ENCODE data around the gene ARHGAP10. TPM values are rescaled to one million over a fixed set of nuclear protein-coding genes. Genes with fewer than 3 reads are reported as not detected.
A peak's percentile ranks its signal among the peaks of the same experiment; 100 is the strongest.

Gene ARHGAP10
- total and polyA plus RNA-seq, 10 of the 15 experiments (the other 5 are each of a cell fraction or from before 2014, with no cell fraction given), result 1.3 to 25.8 (median 17.2) TPM

- TF ChIP-seq SUZ12 (IDR thresholded peaks at IDR 0.05; ENCODE audit: unreplicated experiment), result no peak
- no peak for TF ChIP-seq SPI1 (IDR thresholded peaks at IDR 0.05; ENCODE audit: borderline replicate concordance, insufficient read depth, low read depth, low read length)
- no peak for TF ChIP-seq SMARCA5 (IDR thresholded peaks at IDR 0.05)
- no peak for TF ChIP-seq HDAC6 (IDR thresholded peaks at IDR 0.05; ENCODE audit: unreplicated experiment)
- peak; percentile 80; the same call in 1 of the 2 replicates for TF ChIP-seq CREM (IDR thresholded peaks at IDR 0.05; ENCODE audit: low read depth)
- TF ChIP-seq ZSCAN29 (IDR thresholded peaks at IDR 0.05), result no peak
- TF ChIP-seq GABPA (IDR thresholded peaks at IDR 0.05; ENCODE audit: low read depth), result no peak
- no peak for TF ChIP-seq ATF3 (IDR thresholded peaks at IDR 0.05; ENCODE audit: borderline replicate concordance, extremely low read depth, low read depth, low read length)
- no peak for TF ChIP-seq SP1 (IDR thresholded peaks at IDR 0.05; ENCODE audit: low read depth, low read length)
- TF ChIP-seq BMI1 (IDR thresholded peaks at IDR 0.05; ENCODE audit: borderline replicate concordance), result no peak
- no peak for TF ChIP-seq FOXK2 (IDR thresholded peaks at IDR 0.05)
- no peak for TF ChIP-seq ZNF217 (IDR thresholded peaks at IDR 0.05)
- TF ChIP-seq, protein P1, sequence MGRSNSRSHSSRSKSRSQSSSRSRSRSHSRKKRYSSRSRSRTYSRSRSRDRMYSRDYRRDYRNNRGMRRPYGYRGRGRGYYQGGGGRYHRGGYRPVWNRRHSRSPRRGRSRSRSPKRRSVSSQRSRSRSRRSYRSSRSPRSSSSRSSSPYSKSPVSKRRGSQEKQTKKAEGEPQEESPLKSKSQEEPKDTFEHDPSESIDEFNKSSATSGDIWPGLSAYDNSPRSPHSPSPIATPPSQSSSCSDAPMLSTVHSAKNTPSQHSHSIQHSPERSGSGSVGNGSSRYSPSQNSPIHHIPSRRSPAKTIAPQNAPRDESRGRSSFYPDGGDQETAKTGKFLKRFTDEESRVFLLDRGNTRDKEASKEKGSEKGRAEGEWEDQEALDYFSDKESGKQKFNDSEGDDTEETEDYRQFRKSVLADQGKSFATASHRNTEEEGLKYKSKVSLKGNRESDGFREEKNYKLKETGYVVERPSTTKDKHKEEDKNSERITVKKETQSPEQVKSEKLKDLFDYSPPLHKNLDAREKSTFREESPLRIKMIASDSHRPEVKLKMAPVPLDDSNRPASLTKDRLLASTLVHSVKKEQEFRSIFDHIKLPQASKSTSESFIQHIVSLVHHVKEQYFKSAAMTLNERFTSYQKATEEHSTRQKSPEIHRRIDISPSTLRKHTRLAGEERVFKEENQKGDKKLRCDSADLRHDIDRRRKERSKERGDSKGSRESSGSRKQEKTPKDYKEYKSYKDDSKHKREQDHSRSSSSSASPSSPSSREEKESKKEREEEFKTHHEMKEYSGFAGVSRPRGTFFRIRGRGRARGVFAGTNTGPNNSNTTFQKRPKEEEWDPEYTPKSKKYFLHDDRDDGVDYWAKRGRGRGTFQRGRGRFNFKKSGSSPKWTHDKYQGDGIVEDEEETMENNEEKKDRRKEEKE (IDR thresholded peaks at IDR 0.05), result no peak
These were observed 249.4 kb downstream of the ARHGAP10 start (continued) for GRCh38 chr4:147981305-147981704.

Data from GM12878 (cell line).